HEK293T (cell line): ENCODE data around the gene PDE6B.
"Not testable (repeated sequence)": the region's sequence is repeated elsewhere in the genome, so short reads cannot be mapped to it uniquely, and the experiment has no call there.

ENCODE experiments used
- CTCF ChIA-PET: fragments of 350-600 bp; formaldehyde crosslinking; extraction: SDS; loops from one replicate; lab custom pipeline; 2021; ENCODE audit warnings: antibody characterized with exemption, inconsistent platforms; lab: Yijun Ruan, JAX
- POLR2A ChIA-PET: fragments of 350-600 bp; formaldehyde crosslinking; extraction: SDS; loops from one replicate; lab custom pipeline; 2020; ENCODE audit warnings: antibody characterized with exemption, inconsistent platforms; lab: Yijun Ruan, JAX
- DNase-seq: peaks from one replicate; pipeline ENCODE4 v3.0.0; 2012; ENCODE audit warnings: mixed read lengths; ENCODE audit errors: extremely low spot score
- ARNT ChIP-seq: fragments of 450-650 bp; IDR thresholded peaks from 2 replicates; pipeline ENCODE4 v1.6.1; 2017; ENCODE audit warnings: mild to moderate bottlenecking
- BHLHE40 ChIP-seq: fragments of 450-650 bp; IDR thresholded peaks from 2 replicates; pipeline ENCODE4 v1.6.1; 2016; ENCODE audit warnings: mild to moderate bottlenecking, moderate library complexity, borderline replicate concordance
- CTBP1 ChIP-seq: fragments of 450-650 bp; IDR thresholded peaks from 2 replicates; pipeline ENCODE4 v1.6.1; 2016; ENCODE audit warnings: borderline replicate concordance
- ELF4 ChIP-seq: fragments of 450-650 bp; IDR thresholded peaks from 2 replicates; pipeline ENCODE4 v1.6.1; 2017; ENCODE audit warnings: antibody characterized with exemption
- FOXA1 ChIP-seq: fragments of 450-650 bp; IDR thresholded peaks from 2 replicates; pipeline ENCODE4 v1.6.1; 2016; ENCODE audit warnings: mild to moderate bottlenecking
- FOXK2 ChIP-seq: fragments of 450-650 bp; IDR thresholded peaks from 2 replicates; pipeline ENCODE4 v1.6.1; 2016; ENCODE audit warnings: mild to moderate bottlenecking
- FOXM1 ChIP-seq: fragments of 450-650 bp; IDR thresholded peaks from 2 replicates; pipeline ENCODE4 v1.6.1; 2017; ENCODE audit warnings: mild to moderate bottlenecking, borderline replicate concordance
- HDGF ChIP-seq: fragments of 450-650 bp; IDR thresholded peaks from 2 replicates; pipeline ENCODE4 v1.6.1; 2017; ENCODE audit warnings: antibody characterized with exemption, borderline replicate concordance
- L3MBTL2 ChIP-seq: fragments of 450-650 bp; conservative IDR thresholded peaks from 2 replicates; pipeline ENCODE4 v1.6.1; 2016; ENCODE audit warnings: mild to moderate bottlenecking
- LEF1 ChIP-seq: fragments of 450-650 bp; IDR thresholded peaks from 2 replicates; pipeline ENCODE4 v1.6.1; 2017; ENCODE audit warnings: mild to moderate bottlenecking, borderline replicate concordance
- NFRKB ChIP-seq: fragments of 450-650 bp; IDR thresholded peaks from 2 replicates; pipeline ENCODE4 v1.6.1; 2016; ENCODE audit warnings: mild to moderate bottlenecking, moderate library complexity
- SP1 ChIP-seq: fragments of 450-650 bp; IDR thresholded peaks from 2 replicates; pipeline ENCODE4 v1.6.1; 2017
- SUZ12 ChIP-seq: fragments of 450-650 bp; IDR thresholded peaks from 2 replicates; pipeline ENCODE4 v1.6.1; 2016; ENCODE audit warnings: mild to moderate bottlenecking
- TARDBP ChIP-seq: fragments of 450-650 bp; IDR thresholded peaks from 2 replicates; pipeline ENCODE4 v1.6.1; 2016
- ZNF384 ChIP-seq: fragments of 450-650 bp; IDR thresholded peaks from 2 replicates; pipeline ENCODE4 v1.6.1; 2016
- TF ChIP-seq, protein P1 (sequence below): fragments of 450-650 bp; IDR thresholded peaks from 2 replicates; pipeline ENCODE4 v1.6.1; 2016

PDE6B gene

DNA sequence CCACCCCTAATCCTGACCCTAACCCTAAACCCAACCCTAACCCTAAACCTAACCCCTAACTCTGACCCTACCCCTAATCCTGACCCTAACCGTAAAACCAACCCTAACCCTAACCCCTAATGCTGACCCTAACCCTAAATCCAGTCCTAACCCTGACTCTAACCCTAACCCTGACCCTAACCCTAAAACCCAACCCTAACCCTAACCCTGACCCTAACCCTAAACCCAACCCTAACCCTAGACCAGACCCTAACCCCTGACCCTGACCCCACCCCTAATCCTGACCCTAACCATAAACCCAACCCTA is 79.6 kb downstream of the PDE6B start:
- no peak for DNase-seq
- TF ChIP-seq SP1 (no peak), FOXA1 (no peak), LEF1 (no peak), FOXM1 (no peak)
- ChIA-PET CTCF (no interaction called here), POLR2A (interaction anchor here (1.0 kb wide), 1 partner anchor 20 kb away, joined by 3 read pairs; no protein-coding TSS in a partner anchor)

DNA sequence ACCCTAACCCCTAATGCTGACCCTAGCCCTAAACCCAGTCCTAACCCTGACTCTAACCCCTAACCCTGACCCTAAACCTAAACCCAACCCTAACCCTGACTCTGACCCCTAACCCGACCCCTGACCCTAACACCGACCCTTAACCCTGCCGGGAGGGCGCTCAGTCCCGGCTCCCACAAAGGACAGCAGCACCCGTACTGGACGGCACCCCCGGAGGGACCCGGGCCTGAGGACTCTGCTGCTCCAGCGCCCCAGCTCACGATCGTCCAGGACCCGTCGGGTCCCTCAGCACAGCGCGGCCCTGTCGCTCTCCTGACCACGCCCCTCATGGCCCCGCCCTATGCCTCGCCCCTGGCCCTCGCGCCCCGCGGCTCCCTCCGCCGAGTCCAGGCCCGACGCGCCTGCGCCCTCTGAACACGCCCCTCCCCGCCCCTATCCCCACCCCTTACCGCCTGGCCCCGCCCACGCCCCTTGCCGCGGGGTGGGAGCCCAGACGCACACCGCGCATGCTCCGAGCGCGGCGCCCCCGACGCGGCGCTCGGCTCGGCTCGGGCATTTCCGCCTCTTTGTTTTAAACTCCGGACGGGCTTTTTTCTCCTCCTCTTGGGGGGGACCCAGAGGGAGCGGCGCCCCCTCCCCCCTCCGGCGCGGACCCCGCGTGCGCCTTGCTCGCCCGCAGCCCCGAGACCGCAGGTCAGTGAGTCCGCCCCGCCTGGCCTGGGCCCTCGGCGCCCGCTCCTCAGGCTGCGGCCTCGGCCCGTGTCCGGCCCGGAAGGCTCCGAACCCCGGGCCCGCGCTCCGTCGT is 80.1 kb downstream of the PDE6B start, which contains the start of gene PCGF3:
Gene PCGF3 (plus strand): TSS at position 555 of the 805 bp plus-strand sequence. CDS start 27,849 bp downstream, outside the sequence.
- TF ChIP-seq ARNT (no peak), SUZ12 (no peak), BHLHE40 (no peak), ELF4 (no peak)
- TF ChIP-seq, protein P1, sequence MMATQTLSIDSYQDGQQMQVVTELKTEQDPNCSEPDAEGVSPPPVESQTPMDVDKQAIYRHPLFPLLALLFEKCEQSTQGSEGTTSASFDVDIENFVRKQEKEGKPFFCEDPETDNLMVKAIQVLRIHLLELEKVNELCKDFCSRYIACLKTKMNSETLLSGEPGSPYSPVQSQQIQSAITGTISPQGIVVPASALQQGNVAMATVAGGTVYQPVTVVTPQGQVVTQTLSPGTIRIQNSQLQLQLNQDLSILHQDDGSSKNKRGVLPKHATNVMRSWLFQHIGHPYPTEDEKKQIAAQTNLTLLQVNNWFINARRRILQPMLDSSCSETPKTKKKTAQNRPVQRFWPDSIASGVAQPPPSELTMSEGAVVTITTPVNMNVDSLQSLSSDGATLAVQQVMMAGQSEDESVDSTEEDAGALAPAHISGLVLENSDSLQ, result peak; percentile 94
- ChIA-PET CTCF (no interaction called here), POLR2A (interaction anchor here (1.0 kb wide), 1 partner anchor 21 kb away, joined by 3 read pairs; no protein-coding TSS in a partner anchor)
- DNase-seq, result peak; percentile 100

DNA sequence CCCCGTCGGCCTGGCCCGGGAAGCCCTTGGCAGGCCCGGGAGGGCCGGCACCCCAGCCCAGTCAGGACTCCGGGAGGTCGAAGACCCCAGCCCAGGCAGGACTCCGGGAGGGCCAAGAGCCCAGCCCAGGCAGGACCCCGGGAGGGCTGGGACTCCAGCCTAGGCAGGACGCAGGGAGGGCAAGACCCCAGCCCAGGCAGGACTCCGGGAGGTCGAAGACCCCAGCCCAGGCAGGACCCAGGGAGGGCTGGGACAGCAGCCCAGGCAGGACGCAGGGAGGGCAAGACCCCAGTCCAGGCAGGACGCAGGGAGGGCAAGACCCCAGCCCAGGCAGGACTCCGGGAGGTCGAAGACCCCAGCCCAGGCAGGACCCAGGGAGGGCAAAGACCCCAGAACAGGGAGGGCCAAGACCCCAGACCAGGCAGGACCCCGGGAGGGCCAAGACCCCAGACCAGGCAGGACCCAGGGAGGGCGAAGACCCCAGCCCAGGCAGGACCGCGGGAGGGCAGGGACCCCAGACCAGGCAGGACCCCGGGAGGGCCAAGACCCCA is 80.8 kb downstream of the PDE6B start:
- POLR2A ChIA-PET, CTCF ChIA-PET, DNase-seq: not testable (repeated sequence)

DNA sequence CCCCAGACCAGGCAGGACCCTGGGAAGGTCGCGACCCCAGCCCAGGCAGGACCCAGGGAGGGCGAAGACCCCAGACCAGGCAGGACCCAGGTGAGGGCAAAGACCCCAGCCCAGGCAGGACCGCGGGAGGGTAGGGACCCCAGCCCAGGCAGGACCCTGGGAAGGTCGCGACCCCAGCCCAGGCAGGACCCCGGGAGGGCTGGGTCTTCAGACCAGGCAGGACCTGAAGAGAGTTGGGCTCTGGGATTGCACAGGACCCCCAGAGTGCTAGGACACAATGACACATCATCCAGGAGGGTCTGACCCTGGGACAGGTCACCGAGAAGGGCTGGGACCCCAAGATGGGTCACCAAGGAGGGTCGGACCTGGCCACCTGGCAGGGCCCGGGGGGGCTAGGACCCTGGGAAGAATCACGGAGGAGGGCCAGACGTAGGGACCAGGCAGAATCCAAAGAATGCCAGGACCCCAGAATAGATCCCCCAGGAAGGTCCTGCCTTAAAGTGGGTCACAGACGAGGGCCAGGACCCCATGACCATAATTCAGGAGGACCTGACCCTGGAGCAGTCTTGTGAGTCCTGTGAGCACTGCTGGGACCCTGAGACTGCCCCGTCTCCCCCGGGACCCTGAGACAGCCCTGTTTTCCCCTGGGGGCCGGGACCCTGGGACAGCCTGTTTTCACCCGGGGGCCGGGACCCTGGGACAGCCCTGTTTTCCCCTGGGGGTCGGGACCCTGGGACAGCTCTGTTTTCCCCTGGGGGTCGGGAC is 81.6 kb downstream of the PDE6B start:
- ChIA-PET CTCF (interaction anchor here (1.4 kb wide), 1 partner anchor 35 kb away, joined by 5 read pairs; no protein-coding TSS in a partner anchor), POLR2A (no interaction called here)
- TF ChIP-seq FOXK2, result no peak
- no peak for DNase-seq

DNA sequence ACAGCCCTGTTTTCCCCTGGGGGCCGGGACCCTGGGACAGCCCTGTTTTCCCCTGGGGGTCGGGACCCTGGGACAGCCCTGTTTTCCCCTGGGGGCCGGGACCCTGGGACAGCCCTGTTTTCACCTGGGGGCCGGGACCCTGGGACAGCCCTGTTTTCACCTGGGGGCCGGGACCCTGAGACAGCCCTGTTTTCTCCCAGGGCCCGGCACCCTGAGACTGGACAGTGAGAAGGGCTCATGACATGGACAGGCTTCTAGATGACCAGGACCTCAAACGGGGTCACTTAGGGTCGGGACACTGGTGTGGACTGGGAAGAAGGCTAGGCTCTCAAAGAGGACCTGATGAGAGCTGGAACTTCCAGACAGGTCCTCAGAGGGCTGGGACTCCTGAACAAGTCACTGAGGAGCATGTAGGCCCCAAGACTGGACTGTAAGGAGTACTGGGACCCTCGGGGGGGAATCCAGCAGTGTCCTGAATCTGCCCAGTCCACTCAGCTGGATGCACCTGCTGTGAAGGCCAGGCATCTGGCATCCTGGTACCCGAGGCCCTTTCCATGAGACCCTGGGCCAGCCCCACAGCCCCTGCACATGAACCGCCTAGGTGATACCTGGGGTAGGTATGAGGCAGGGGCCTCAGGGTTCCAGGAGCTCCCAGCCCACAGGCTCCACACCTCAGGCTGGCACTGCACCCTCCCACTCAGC is 82.7 kb downstream of the PDE6B start:
- POLR2A ChIA-PET, result no interaction called here
- CTCF ChIA-PET, result interaction anchor here (1.4 kb wide), 1 partner anchor 34 kb away, joined by 5 read pairs; no protein-coding TSS in a partner anchor
- no peak for TF ChIP-seq LEF1
- no peak for TF ChIP-seq NFRKB
- no peak for TF ChIP-seq TARDBP
- TF ChIP-seq ELF4, result no peak
- TF ChIP-seq FOXM1, result no peak
- no peak for TF ChIP-seq ZNF384
- TF ChIP-seq L3MBTL2, result no peak
- TF ChIP-seq HDGF, result no peak
- TF ChIP-seq SUZ12, result no peak
- TF ChIP-seq SP1, result no peak
- TF ChIP-seq, protein P1, result no peak
- no peak for TF ChIP-seq CTBP1
- TF ChIP-seq BHLHE40, result no peak
- no peak for TF ChIP-seq FOXK2
- no peak for TF ChIP-seq ARNT
- DNase-seq, result no peak

DNA sequence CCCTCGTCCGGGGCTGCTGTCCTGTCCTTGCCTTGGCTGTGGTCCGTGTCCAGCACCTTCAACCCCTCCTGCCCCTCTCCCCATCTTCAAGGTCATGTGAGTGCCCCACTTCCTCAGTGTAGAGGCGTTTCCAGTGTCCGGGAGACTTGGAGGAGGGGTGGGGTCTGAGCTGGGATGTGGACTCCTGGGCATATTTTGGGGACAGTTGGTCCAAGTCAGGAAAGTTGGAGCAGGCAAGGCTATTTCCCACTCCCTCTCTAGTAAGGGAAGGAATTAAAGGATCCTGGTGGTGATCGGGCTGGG is 83.2 kb downstream of the PDE6B start:
- CTCF ChIA-PET, result interaction anchor here (1.4 kb wide), 1 partner anchor 34 kb away, joined by 5 read pairs; no protein-coding TSS in a partner anchor
- no peak for DNase-seq
- POLR2A ChIA-PET, result no interaction called here
- TF ChIP-seq LEF1, result no peak
- TF ChIP-seq ZNF384, result no peak
- TF ChIP-seq FOXM1, result no peak
- no peak for TF ChIP-seq L3MBTL2
- TF ChIP-seq CTBP1, result no peak

DNA sequence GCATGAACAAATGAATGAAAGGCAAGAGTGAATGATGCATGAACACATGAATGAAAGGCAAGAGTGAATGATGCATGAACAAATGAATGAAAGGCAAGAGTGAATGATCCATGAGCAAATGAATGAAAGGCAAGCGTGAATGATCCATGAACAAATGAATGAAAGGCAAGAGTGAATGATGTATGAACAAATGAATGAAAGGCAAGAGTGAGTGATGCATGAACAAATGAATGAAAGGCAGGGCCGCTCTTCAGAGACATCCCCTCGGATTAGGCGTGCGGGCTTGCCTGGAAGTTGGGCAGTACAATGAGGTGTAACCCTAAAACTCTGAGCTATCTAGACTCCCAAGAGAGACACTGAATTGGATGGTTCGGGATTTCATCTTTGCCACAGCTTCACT is 84.0 kb downstream of the PDE6B start:
- ChIA-PET POLR2A (interaction anchor here (0.7 kb wide), 1 partner anchor 26 kb away, joined by 3 read pairs; no protein-coding TSS in a partner anchor), CTCF (interaction anchor here (0.9 kb wide), 1 partner anchor 26 kb away, joined by 3 read pairs; no protein-coding TSS in a partner anchor)
- TF ChIP-seq ARNT, result no peak
- TF ChIP-seq NFRKB, result no peak
- TF ChIP-seq SP1, result no peak
- TF ChIP-seq FOXK2, result no peak
- TF ChIP-seq ZNF384, result no peak
- no peak for TF ChIP-seq FOXM1
- no peak for TF ChIP-seq L3MBTL2
- TF ChIP-seq CTBP1, result no peak
- no peak for TF ChIP-seq FOXA1
- TF ChIP-seq, protein P1, result no peak
- no peak for DNase-seq
